ENCODE measurements around the gene SSNA1.
A peak's percentile ranks its signal among the peaks of the same experiment; 100 is the strongest.

Gene SSNA1

GRCh38 chr9:137150617-137151457 lies 37.6 kb upstream of the SSNA1 start:
- FAIRE-seq (peak; percentile 94), DNase-seq (ENCODE audit: insufficient read length, low spot score) (peak; percentile 76)

GRCh38 chr9:137152844-137153405 lies 35.6 kb upstream of the SSNA1 start:
- DNase-seq (ENCODE audit: insufficient read length, low spot score) (no peak), FAIRE-seq (no peak)

- no peak for DNase-seq (ENCODE audit: insufficient read length, low spot score)
These were observed 31.7 kb upstream of the SSNA1 start for GRCh38 chr9:137156567-137157375.

GRCh38 chr9:137157618-137158415 lies 30.7 kb upstream of the SSNA1 start:
- FAIRE-seq (no peak), DNase-seq (ENCODE audit: insufficient read length, low spot score) (no peak)

More at GRCh38 chr9:137156567-137157375, 31.7 kb upstream of the SSNA1 start:
- FAIRE-seq = peak; percentile 56

- FAIRE-seq = no peak
These were observed 29.9 kb upstream of the SSNA1 start for GRCh38 chr9:137158625-137159024.

GRCh38 chr9:137159105-137160053 lies 29.1 kb upstream of the SSNA1 start:
- FAIRE-seq (peak; percentile 59), DNase-seq (ENCODE audit: insufficient read length, low spot score) (no peak)

More at GRCh38 chr9:137158625-137159024, 29.9 kb upstream of the SSNA1 start:
- DNase-seq (ENCODE audit: insufficient read length, low spot score) = no peak

GRCh38 chr9:137160054-137160425 lies 28.4 kb upstream of the SSNA1 start:
- FAIRE-seq = no peak

GRCh38 chr9:137160716-137161557 lies 27.5 kb upstream of the SSNA1 start:
- DNase-seq (ENCODE audit: insufficient read length, low spot score) (no peak), FAIRE-seq (no peak)

More at GRCh38 chr9:137160054-137160425, 28.4 kb upstream of the SSNA1 start:
- DNase-seq (ENCODE audit: insufficient read length, low spot score) = no peak

- FAIRE-seq = no peak
- no peak for DNase-seq (ENCODE audit: insufficient read length, low spot score)
These were observed 26.7 kb upstream of the SSNA1 start for GRCh38 chr9:137161558-137162486.

- no peak for FAIRE-seq
- no peak for DNase-seq (ENCODE audit: insufficient read length, low spot score)
These were observed 25.7 kb upstream of the SSNA1 start for GRCh38 chr9:137162505-137163364.

GRCh38 chr9:137163365-137163715 lies 25.1 kb upstream of the SSNA1 start:
- no peak for FAIRE-seq
- DNase-seq (ENCODE audit: insufficient read length, low spot score) = no peak

- DNase-seq (ENCODE audit: insufficient read length, low spot score) (no peak), FAIRE-seq (no peak)
These were observed 24.7 kb upstream of the SSNA1 start for GRCh38 chr9:137163805-137164204.

GRCh38 chr9:137164370-137165249 lies 23.9 kb upstream of the SSNA1 start:
- DNase-seq (ENCODE audit: insufficient read length, low spot score) (no peak), FAIRE-seq (no peak)

GRCh38 chr9:137165250-137165836 lies 23.1 kb upstream of the SSNA1 start:
- FAIRE-seq = no peak
- no peak for DNase-seq (ENCODE audit: insufficient read length, low spot score)

All from GM19239 (cell line).